Right lung (tissue), 10 donors: ENCODE measurements around the gene RAB33A. TPM values are rescaled to one million over a fixed set of nuclear protein-coding genes. Genes with fewer than 3 reads are reported as not detected.

ENCODE experiments used
- DNase-seq, 2 donors: peaks; one replicate each; pipeline ENCODE4 v3.0.0-alpha.2; 2013
- long read RNA-seq, 8 donors: transcript quantifications; one replicate each; lab custom pipeline, GENCODE V29; 2026
- polyA plus RNA-seq, 5 donors: library from polyadenylated mRNA; unstranded; fragments of 120-200 nt; gene quantifications; one replicate each; pipeline versions ENCODE4 v1.2.1 to v1.2.3, GENCODE V29; 2013; ENCODE audit warnings: inconsistent platforms in 1 of 5, low replicate concordance in 1 of 5; ENCODE audit not compliant: insufficient read length in 5 of 5, insufficient read depth in 1 of 5

The RAB33A gene
- polyA plus RNA-seq: 1 to 10 TPM in 1 of 5 donors, under 1 TPM in 4; 0.42 to 1.4 (median 0.74) TPM
- long read RNA-seq, donor 1, partial matches to known transcripts: 0 of 2 reads
- long read RNA-seq, donor 1, other reads (novel, unspliced or antisense): 0 of 2 reads
- long read RNA-seq, donor 2, partial matches to known transcripts: 0 of 3 reads
- long read RNA-seq, donor 2, other reads (novel, unspliced or antisense): 0 of 3 reads
- long read RNA-seq, donor 3: 0 reads
- long read RNA-seq, donor 4: 0 reads
- long read RNA-seq, donor 5, partial matches to known transcripts: 0 of 1 reads
- long read RNA-seq, donor 5, other reads (novel, unspliced or antisense): 0 of 1 reads
- long read RNA-seq, donor 6, partial matches to known transcripts: 0 of 2 reads
- long read RNA-seq, donor 6, other reads (novel, unspliced or antisense): 0 of 2 reads
- long read RNA-seq, donor 7: 0 reads
- long read RNA-seq, donor 8: 0 reads

DNA sequence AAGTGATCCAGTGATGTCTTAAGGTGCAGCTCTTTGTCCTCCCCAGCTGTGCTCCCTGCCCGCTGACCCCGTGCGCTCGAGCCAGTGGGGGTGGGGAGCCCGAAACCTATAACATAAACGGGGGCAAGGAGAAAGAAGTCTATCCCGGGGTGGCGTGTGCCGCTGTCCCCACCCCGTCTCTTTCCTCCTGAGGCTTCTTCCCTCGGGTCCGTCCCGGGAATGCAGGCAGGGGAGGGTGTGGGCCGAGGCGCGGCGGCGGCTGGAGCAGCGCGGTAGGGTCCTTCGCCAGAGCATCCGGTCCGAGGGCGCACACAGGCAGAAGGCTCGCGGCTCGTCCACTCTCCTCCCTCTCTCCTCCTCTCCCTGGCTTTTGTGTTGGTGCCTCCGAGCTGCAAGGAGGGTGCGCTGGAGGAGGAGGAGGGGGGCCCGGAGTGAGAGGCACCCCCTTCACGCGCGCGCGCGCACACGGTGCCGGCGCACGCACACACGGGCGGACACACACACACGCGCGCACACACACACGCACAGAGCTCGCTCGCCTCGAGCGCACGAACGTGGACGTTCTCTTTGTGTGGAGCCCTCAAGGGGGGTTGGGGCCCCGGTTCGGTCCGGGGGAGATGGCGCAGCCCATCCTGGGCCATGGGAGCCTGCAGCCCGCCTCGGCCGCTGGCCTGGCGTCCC lies at the start of gene RAB33A:
TSS of gene RAB33A (plus strand) at position 517 of the 681 bp plus-strand sequence. CDS start at position 618, 101 bp downstream.
- no peak for DNase-seq

DNA sequence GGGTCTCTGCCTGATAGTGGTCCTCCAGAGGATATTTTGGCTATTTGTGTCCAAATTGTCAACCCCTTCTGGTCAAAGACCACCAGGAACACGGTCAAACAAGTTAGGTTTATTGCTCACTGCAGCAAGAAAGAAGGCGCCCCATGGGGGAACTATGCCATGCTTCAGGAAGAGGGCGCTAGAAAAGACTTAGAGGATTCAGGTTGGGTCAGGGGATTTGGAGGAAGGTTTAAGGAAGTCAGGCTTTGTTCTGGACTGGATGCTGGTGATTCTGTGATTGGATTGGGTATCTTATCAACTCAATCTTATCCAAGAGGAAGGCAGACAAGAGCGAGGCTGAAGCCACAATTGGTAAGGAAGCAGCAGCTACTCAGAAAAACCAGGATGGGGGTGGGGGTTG lies 47.2 kb upstream of the RAB33A start:
- DNase-seq: no peak

DNA sequence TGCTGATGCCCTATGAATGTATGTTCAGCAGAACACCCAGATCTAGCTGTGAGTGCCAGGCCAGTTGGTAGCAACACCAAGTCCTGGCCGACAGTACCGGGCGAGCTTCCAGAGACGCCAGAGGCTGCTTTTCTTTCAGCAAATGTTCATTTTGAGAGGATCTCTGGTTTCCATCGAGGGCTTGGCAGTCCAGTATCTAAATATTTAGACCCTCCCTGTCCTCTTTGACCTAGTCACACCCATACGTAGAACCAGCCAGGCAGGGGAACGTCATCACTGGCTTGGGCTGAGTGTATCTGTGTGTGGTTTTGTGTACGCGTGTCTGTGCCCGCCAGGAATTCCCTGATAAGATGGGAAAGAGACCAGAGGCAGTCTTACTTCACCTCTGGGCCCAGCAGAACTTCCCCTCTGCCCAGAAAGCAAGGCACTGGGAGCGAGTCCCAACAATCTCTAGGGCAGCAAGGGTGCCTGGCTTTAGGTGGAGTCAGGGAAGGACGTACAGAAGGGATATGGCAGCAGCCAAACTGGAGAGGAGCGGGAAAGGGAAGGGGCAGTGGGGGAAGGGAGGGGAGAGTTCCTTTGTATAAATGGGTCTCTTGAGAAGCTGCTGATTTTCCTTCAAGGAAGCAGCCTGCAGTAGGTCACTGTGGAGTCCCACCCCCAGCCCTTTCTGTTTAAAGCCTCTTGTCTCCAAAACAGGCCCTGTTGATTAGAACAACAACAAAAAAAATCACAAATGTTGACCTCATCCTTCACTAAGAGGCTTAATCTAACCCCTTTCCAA lies 46.5 kb upstream of the RAB33A start:
- DNase-seq: no peak

DNA sequence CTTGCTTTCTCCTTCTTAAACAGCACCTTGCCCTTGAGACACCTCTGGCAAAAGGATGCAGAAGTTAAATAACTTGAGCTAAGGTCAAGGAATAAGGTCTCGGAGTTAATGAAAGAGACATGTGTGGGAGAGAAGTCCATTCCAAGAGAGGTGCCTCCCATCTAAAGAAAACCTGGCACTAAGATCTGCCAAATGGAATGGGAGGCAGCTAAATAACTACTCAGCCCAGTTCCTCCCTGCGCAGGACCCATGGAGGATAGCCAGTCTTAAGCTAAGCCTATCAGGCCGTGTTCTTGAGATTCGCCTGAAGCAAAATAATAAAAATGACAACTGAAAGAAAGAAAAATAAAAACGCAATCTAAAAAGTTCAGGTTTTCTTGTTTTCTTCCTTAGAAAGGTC lies 40.8 kb upstream of the RAB33A start:
- DNase-seq: no peak

DNA sequence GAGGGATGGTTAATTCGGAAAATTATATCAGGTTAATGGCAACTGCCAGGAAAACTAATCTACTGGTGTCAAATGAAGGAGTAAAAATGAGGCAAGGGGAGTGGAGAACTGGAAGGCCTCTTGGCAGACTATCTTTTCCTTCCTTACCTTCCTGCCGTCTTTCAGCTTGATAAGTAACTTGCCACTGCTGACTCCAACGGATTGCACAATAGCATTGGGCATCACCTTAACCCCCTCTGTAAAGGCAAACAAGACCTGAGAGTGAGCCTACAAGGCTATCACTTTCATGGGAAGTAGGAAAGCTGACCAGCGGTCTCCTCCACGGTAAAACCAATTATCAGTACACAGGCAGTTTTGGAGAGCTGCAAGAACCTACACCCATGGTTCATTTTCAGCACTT lies 35.3 kb upstream of the RAB33A start:
- no peak for DNase-seq

DNA sequence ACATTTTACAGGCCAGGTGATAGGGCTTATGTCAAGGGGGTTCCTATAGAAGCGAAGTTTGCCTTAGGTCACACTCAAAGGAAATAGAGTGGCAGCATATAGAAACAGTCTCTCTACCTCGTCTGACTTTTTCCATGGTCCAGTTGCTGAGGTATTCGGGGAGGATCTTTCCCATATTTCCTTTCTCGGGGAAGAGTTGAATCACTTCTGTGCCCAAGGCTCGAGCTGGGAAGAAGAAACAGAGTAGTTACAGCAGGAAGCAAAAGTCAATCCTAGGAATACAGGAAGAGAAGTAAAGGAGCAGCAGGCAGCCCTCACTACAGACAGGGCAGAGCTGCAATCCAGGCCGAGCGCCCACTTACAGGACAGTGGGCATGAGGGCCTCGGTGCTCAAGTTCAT lies 34.8 kb upstream of the RAB33A start:
- no peak for DNase-seq

DNA sequence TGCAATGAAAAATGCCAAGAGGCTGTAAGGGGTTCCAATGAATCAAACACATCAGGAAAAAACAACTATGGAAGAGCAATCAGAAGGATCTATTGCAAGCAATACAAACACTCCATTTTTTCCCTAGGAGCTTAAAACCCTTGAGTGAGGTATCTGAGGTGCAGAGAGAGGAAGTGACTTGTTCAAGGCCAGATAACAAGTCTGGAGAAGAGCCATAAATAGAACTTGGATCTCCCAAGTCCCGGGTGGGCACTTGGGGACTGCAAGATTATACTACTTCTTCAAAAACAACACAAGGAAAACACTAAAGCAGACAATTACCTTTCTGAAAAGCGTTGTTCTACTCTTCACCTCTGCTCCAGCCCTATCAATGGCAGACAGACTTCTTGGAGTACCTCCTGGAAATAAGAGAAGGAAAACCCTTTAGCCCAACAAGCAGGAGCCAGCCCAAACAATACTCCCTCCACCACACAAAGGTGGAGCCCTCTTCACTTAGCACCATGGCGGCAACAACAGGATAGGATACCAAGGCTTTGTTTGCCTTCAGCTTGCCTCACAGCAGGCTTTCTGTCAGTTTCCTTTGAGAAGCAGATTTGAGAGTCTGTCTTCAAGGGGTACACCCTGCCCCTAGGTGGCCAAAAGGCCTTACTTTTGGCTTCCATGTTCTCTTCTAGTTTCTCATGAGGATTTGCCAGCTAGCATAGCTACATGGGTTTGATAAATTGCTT lies 32.1 kb upstream of the RAB33A start:
- DNase-seq: no peak

DNA sequence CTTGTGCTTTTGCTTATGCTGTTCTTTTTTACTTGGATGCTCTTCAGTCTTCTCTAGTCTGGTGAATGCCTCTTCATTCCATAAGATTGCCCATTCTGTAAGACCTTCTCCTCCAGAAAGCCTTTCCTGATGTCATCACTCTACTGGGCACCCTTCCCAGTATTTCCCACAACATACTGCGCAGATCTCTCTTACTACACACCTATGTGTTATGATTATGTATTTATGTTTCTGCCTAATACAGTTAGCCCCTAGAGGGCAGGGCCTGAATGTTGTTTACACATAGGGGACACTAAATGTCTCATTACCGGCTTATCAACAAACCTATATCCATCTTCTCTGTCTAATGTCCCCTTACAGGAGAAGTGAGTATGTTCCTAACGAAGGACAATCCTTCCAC lies 27.3 kb upstream of the RAB33A start:
- DNase-seq: no peak

DNA sequence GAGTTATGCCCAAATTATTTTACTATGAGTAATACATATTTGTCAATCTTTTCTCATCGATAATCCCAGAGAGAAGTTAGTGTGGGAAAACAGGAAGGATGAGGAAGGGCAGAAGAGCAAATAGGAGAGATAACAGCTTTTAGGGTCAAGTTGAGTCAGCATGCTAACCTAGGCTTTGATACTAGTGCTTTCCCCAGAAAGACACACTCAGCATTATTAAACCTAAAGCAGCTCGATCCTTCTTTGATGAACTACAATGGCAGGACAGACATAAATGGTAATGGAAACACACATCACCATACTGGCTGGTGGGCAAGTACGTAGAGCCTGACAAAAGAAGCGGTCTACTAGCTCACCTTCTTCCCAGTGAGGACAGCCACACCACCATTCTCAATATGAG lies 26.6 kb upstream of the RAB33A start:
- DNase-seq: no peak

DNA sequence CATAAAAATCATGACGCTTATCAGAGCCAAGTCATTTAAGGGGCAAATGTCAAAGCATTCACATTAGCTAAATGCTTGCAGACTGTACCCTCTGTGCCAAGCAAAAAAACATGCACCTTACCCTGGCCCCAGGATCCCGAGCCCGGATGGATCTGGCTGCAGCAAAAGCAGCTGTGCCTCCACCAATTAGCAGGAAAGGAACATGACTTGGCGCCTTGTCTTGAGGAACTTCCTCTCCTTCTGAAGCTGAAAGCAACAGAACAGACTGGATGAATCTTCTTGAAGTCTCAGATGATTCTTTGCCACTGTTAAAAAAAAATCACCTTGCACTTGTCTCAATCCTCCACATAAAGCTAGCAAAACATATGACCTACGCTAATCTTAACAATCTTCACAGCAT lies 24.1 kb upstream of the RAB33A start:
- DNase-seq: no peak

DNA sequence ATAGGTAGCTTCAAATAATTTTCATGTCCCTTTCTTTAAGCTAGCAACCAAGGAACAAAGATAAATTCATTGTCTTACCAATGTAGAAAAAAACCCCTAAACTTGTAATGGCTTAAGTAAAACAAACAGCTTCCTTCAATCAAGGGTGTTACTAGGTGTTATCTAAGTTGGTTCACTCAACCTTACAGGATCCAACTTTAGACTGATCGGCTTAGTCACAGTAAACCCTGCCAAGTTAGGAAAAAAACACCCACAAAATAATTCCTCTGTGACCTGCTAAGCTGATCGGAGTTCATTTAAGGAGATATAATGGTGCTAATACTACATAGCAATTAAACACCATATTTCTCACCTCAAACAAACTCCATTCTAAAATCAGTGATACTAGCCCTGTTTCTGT lies 16.2 kb upstream of the RAB33A start:
- DNase-seq: no peak

DNA sequence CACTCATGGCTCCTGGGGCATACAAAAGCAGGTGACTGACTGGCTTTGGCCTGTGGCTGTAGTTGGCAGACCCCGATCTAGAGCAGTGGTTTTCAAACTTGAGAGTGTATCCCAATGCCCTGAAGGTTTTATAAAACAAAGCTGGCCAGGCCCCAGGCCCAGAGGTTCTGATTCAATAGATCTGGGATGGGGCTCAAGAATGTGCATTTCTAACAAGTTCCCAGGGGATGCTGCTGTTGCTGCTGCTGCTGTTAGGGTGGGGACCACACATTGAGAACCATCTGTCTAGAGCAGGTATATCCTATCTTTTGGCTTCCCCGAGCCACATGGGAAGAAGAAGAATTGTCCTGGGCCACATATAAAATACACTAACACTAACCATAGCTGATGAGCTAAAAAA lies 13.5 kb upstream of the RAB33A start:
- DNase-seq: no peak

DNA sequence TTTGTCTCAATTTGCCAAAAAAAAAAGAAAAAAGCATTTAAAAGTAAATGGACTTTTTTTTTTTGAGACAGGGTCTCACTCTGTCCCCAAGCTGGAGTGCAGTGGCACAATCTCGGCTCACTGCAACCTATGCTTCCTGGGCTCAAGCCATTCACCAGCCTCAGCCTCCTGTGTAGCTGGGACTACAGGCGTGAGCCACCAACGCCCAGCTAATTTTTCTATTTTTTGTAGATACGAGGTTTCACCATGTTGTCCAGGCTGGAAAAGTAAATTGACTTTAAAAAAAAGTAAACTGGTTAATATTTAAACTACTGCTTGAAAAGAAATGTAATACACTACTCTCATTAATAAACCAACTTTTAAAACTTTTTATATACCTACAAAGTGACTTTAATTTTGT lies 12.0 kb upstream of the RAB33A start:
- no peak for DNase-seq

DNA sequence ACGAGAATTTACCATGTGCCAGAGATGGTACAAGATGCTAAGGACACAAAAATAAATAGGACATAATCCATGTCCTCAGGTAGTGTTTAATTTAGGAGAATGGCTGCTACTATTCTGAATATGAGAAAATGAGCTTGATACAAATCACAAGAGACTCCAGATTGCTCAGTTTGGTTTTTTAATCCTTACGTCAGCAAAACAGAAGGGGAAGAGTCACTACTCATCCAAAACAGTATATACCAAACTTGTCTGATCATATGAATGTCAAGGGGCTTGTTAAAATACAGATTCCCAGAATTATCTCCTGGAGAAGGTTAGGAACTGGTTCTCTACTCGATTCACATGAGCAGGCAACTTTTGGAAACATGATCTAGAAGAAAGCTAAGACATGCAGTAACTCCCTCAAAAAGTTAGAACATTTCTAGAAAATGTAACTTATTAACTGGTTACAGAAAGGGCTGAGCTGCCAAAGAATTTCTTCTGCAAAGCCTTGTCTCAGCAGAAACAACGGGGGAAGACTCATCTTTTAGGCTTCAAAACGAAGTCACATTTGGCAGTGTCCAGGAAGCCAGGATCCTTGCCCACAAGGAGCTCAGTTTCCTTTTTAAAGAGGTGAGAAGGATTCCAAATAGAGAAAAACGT lies 9.5 kb upstream of the RAB33A start:
- no peak for DNase-seq

DNA sequence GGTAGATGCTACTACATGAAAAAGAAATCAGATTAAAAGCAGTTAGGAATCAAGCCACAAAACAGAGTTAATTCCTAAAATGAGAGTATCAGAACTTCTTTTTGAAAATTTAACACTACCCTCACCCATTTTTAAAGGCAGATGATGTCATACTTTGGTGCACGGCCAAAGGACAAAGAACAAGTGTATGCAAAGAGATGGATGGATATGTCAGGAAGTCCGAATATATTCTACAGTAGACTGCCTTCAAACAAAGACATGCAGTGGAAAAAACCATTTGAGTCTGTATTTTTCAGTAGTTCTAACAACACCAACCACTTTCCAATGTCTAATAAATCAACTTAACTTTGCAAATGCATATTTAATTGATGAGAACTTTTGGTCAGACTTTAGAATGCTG lies 8.4 kb upstream of the RAB33A start:
- no peak for DNase-seq

DNA sequence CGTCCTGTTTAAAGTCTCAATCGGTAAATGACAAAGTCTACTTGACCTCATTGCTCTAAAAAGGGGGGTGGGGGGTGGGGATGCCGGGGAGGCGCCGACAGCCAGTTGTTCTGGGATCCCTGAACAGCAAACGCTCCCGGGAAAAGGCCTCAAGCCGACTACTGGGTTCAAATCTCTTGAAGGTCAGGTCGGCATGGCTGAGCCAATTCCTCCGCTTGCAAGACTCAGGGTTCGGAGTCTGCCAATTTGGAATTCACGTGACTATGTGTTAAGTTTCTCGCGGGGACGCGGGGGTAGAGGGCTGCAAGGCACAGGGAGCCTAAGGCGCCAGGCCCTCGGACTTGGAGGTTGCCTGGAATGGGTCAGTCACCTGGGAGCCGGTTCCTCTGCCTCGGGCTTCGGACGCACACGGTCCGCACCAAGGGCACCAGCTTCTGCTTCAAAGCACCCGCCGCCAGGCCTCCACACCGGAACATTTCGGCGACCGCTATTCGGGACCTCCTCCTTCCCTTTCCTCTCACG lies 6.5 kb upstream of the RAB33A start:
- DNase-seq: no peak

DNA sequence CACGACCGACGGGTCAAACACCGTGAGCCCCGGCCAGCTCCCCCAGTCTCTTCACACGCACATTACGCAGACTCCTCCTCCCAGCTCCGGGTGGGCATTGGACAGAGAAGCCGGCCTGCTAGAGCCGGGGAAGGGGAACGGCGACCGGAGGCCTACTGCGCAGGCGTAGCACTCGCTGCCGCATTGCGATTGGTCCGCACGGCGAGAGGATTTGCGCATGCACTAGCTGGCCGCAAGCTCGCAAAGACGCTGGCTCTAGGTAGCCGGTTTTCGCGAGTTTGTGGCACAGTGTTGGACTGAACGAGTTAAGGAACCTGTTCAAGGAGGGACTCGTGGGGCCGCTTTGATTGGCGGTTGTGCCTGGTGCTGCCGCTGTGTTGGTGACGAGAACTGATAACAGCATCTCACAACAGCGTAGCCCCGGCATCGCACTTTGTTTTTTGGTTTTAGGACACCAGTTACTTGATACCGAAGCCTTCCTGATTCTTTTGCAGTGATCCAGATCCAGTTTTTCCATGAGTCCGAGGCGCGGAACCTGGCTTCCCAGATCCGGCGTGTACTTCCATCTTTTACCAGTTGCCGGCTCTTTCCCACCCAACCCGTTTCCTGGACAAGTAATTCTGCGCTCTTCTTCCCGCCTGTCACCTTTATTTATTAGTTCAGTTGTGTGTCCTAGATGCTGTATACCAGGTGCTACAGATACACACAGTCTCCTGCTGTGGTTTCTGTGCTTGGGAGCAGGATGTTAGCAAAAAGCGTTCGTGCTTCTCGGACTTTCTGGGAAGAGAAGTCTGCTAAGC lies 5.9 kb upstream of the RAB33A start, which contains the start of gene AIFM1:
TSS of gene AIFM1 (minus strand) at position 139 of the 800 bp plus-strand sequence. CDS start 185 bp downstream, outside the sequence.
- DNase-seq: peak; percentile 90 to 92

DNA sequence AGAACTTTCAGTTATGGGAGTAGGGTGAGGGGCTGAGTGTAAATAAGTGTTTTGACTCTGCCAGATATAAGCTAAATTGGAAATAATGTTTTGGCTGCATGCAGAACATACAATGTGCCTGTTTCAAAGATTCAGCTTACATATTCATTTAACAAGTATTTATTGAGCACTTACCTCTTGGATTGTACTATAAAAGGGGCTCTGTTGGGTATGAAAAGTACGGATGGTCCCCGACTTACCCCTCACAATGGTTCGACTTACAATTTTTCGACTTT lies 5.3 kb upstream of the RAB33A start:
- DNase-seq: no peak

DNA sequence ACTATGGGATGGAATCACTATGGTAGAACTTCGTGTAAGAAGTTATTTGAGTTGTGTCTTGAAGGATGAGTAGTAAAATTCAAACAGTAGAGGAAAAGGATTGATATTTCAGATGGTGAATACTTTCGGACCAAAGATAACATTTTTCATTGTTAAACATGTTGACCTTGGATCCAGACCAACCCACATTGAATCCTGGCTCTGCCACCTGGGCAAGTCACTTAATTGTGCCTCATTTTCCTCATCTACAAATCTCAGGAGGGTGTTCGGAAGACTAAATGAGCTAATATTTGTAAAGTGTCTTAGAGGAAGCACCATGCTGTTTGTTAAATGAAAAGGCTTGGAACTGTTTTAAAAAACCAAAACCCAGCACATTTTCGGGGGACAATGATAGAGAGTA lies 4.7 kb upstream of the RAB33A start:
- DNase-seq: no peak

DNA sequence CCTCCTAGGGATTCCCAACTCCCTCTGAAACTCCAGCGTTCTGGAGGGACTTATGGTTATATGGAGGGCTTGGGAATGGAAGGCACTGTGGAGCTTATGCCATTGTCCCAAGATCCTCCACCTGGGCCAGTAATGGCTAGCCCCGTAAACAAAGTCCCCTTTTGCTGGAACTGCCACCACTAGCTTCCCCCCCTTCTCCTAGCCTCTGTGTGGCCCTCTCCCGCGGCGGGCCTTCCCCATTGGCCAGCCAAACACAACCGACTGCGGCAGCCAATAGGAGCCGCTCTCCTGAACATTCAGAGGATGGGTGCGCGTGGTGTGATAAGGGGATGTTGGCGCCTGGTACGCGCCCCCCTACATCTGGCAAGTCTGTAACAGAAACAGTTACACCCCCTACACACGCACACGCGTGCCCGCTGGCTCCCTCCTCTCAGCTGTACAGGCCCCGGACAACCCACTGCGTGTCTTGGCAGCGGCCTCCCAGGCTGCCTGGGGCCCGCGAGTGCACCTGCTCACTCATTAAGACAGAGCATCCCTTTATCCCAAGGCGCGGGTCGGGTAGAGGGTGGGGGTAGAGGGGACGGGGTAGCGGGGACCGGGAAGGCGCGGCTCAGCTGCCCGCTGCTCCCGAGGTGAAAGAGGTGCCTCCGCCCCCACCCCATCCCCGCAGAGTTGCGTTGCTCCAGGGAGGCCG lies 863 bp upstream of the RAB33A start:
- DNase-seq: no peak
